H1 (cell line): Measurements from ENCODE around the gene TNNC1. TPM values are rescaled to one million over a fixed set of nuclear protein-coding genes. Genes with fewer than 3 reads are reported as not detected.

Experiments used
- CTCF ChIA-PET: fragments of 300-600 bp; sonication (Branson Sonifier 250); formaldehyde crosslinking; loops from one replicate; lab custom pipeline; 2021; ENCODE audit not compliant: partially characterized antibody; lab: Charles Lee
- POLR2A ChIA-PET: fragments of 300-600 bp; sonication (Branson Sonifier 250); formaldehyde crosslinking; loops from one replicate; lab custom pipeline; 2021; ENCODE audit warnings: inconsistent platforms; ENCODE audit not compliant: partially characterized antibody; lab: Charles Lee
- DNase-seq, 2 experiments: peaks; one replicate each; pipeline versions ENCODE4 v3.0.0 to v3.0.0-alpha.2; 2010 to 2022; ENCODE audit warnings: low spot score in 2 of 2, low read depth in 1 of 2, mixed read lengths in 1 of 2
- FAIRE-seq: peaks from 2 replicates; lab custom pipeline; 2011; peaks lifted over from hg19 to GRCh38; lab: Jason Lieb, UNC
- H2AFZ ChIP-seq: 2 replicates; pipeline ENCODE4 v1.8.1; 2012; ENCODE audit warnings: low read length, inconsistent platforms
- H2AK5ac ChIP-seq: 2 replicates; pipeline ENCODE4 v1.6.1; 2013; ENCODE audit warnings: low read depth, low read length
- H2BK120ac ChIP-seq: replicated peaks from 2 replicates; pipeline ENCODE3; 2013; ENCODE audit warnings: low read depth, low read length, inconsistent platforms
- H2BK12ac ChIP-seq: 2 replicates; pipeline ENCODE4 v1.6.1; 2013; ENCODE audit warnings: low read depth, low read length
- H2BK15ac ChIP-seq: 2 replicates; pipeline ENCODE4 v1.6.1; 2013; ENCODE audit warnings: low read length
- H2BK20ac ChIP-seq: 2 replicates; pipeline ENCODE4 v1.6.1; 2013; ENCODE audit warnings: low read length
- H2BK5ac ChIP-seq: 2 replicates; pipeline ENCODE4 v1.6.1; 2013; ENCODE audit warnings: low read depth, low read length
- H3K14ac ChIP-seq: 2 replicates; pipeline ENCODE4 v1.6.1; 2013; ENCODE audit warnings: inconsistent platforms; ENCODE audit not compliant: insufficient read length
- H3K18ac ChIP-seq: 2 replicates; pipeline ENCODE4 v1.6.1; 2013; ENCODE audit warnings: low read length; ENCODE audit errors: extremely low read depth
- H3K23ac ChIP-seq: 2 replicates; pipeline ENCODE4 v1.6.1; 2013; ENCODE audit warnings: inconsistent platforms; ENCODE audit not compliant: insufficient read length
- H3K23me2 ChIP-seq: 2 replicates; pipeline ENCODE4 v1.6.1; 2013; ENCODE audit warnings: low read depth, low read length
- H3K27ac ChIP-seq: 2 replicates; pipeline ENCODE4 v1.6.1; 2011; ENCODE audit warnings: low read depth, low read length, inconsistent platforms
- H3K27me3 ChIP-seq, 4 experiments: replicated peaks in 1 of 4; 1 replicate in 1 of 4; 2 replicates in 3 of 4; pipeline versions ENCODE4 v1.6.1 to v1.8.1; 2011 to 2013; ENCODE audit warnings: low read length in 3 of 4, mild to moderate bottlenecking in 3 of 4, inconsistent platforms in 2 of 4, mixed read lengths in 2 of 4, moderate library complexity in 1 of 4; ENCODE audit not compliant: control insufficient read depth in 3 of 4, insufficient read depth in 3 of 4; ENCODE audit errors: extremely low read depth in 1 of 4
- H3K36me3 ChIP-seq, 4 experiments: 2 replicates each; pipeline versions ENCODE4 v1.6.1 to v1.8.1; 2011 to 2013; ENCODE audit warnings: mild to moderate bottlenecking in 4 of 4, low read length in 3 of 4, moderate library complexity in 2 of 4, control low read depth in 1 of 4, inconsistent platforms in 1 of 4; ENCODE audit not compliant: insufficient read depth in 4 of 4, control insufficient read depth in 2 of 4
- H3K4ac ChIP-seq: replicated peaks from 2 replicates; pipeline ENCODE3; 2013; ENCODE audit warnings: low read length, low read depth, mixed read lengths, inconsistent platforms; ENCODE audit not compliant: insufficient read length
- H3K4me1 ChIP-seq, 4 experiments: replicated peaks in 1 of 4; 1 replicate in 1 of 4; 2 replicates in 3 of 4; pipeline versions ENCODE4 v1.6.1 to v1.8.1; 2011 to 2013; ENCODE audit warnings: low read length in 3 of 4, inconsistent platforms in 2 of 4, mixed read lengths in 1 of 4; ENCODE audit not compliant: insufficient read depth in 4 of 4, control insufficient read depth in 3 of 4
- H3K4me2 ChIP-seq, 2 experiments: 2 replicates each; pipeline versions ENCODE4 v1.6.1 to v1.8.1; 2011 to 2013; ENCODE audit warnings: low read depth in 2 of 2, low read length in 2 of 2, control low read depth in 1 of 2, inconsistent platforms in 1 of 2, mild to moderate bottlenecking in 1 of 2; ENCODE audit not compliant: insufficient read depth in 1 of 2
- H3K4me3 ChIP-seq, 4 experiments: fragments of 200-600, 300-600 bp in 1 of 4; sonication (generic), shearing (Covaris generic), sonication (Bioruptor Twin) in 1 of 4; 2 replicates each; pipeline versions ENCODE4 v1.5.1 to v1.8.1; 2011 to 2016; ENCODE audit warnings: low read length in 4 of 4, low read depth in 3 of 4, control low read depth in 2 of 4, inconsistent platforms in 2 of 4, mild to moderate bottlenecking in 2 of 4, mixed read lengths in 1 of 4, moderate library complexity in 1 of 4; ENCODE audit not compliant: insufficient read depth in 2 of 4; ENCODE audit errors: extremely low read depth in 1 of 4
- H3K56ac ChIP-seq: replicated peaks from 2 replicates; pipeline ENCODE3; 2013; ENCODE audit warnings: low read depth, mild to moderate bottlenecking, mixed read lengths, low read length, inconsistent platforms; ENCODE audit not compliant: insufficient read length
- H3K79me1 ChIP-seq: 2 replicates; pipeline ENCODE4 v1.6.1; 2013; ENCODE audit warnings: low read depth, low read length, control low read depth
- H3K79me2 ChIP-seq, 2 experiments: 2 replicates each; pipeline versions ENCODE4 v1.6.1 to v1.8.1; 2012 to 2013; ENCODE audit warnings: low read length in 2 of 2, mild to moderate bottlenecking in 2 of 2, inconsistent platforms in 1 of 2; ENCODE audit not compliant: insufficient read depth in 2 of 2, control insufficient read depth in 1 of 2
- H3K9ac ChIP-seq, 4 experiments: replicated peaks in 1 of 4; 1 replicate in 1 of 4; 2 replicates in 3 of 4; pipeline versions ENCODE4 v1.6.1 to v1.8.1; 2011 to 2013; ENCODE audit warnings: low read depth in 3 of 4, low read length in 3 of 4, control low read depth in 2 of 4, mild to moderate bottlenecking in 2 of 4, moderate library complexity in 2 of 4, inconsistent platforms in 1 of 4; ENCODE audit errors: extremely low read depth in 1 of 4
- H3K9me3 ChIP-seq, 2 experiments: 2 replicates each; pipeline versions ENCODE4 v1.6.1 to v1.8.1; 2012 to 2013; ENCODE audit warnings: mild to moderate bottlenecking in 2 of 2, moderate library complexity in 2 of 2, control low read depth in 1 of 2, inconsistent platforms in 1 of 2, low read depth in 1 of 2, low read length in 1 of 2, mixed read lengths in 1 of 2; ENCODE audit not compliant: insufficient read depth in 2 of 2
- H4K20me1 ChIP-seq, 2 experiments: replicated peaks in 1 of 2; 2 replicates each; pipeline versions ENCODE3 to v1.8.1; 2011 to 2013; ENCODE audit warnings: inconsistent platforms in 2 of 2, low read length in 2 of 2, mild to moderate bottlenecking in 1 of 2; ENCODE audit not compliant: insufficient read depth in 2 of 2, control insufficient read depth in 1 of 2
- H4K5ac ChIP-seq: 2 replicates; pipeline ENCODE4 v1.6.1; 2013; ENCODE audit warnings: low read length, low read depth, mixed read lengths, inconsistent platforms; ENCODE audit not compliant: insufficient read length
- H4K8ac ChIP-seq: 2 replicates; pipeline ENCODE4 v1.8.0; 2013; ENCODE audit warnings: mild to moderate bottlenecking, moderate library complexity, low read length, inconsistent platforms; ENCODE audit not compliant: insufficient read depth; ENCODE audit errors: extremely low read depth
- H4K91ac ChIP-seq: replicated peaks from 2 replicates; pipeline ENCODE3; 2013; ENCODE audit warnings: low read length, mixed read lengths, inconsistent platforms; ENCODE audit not compliant: insufficient read length
- BACH1 ChIP-seq: IDR thresholded peaks from 2 replicates; pipeline ENCODE4 v1.6.1; 2012; ENCODE audit warnings: low read length, improper control_type of control experiment
- CBX5 ChIP-seq: fragments of 300-800, 300-1000 bp; sonication (generic); IDR thresholded peaks from 2 replicates; pipeline ENCODE4 v1.7.1; 2016; ENCODE audit warnings: antibody characterized with exemption, low read length, low read depth
- CEBPB ChIP-seq: IDR thresholded peaks from 2 replicates; pipeline ENCODE4 v1.6.1; 2012; ENCODE audit warnings: low read depth, low read length
- EP300 ChIP-seq, 2 experiments: IDR thresholded peaks; 1 replicate in 1 of 2; 2 replicates in 1 of 2; pipeline ENCODE4 v1.6.1; 2011 to 2012; ENCODE audit warnings: low read depth in 2 of 2, low read length in 2 of 2, mild to moderate bottlenecking in 2 of 2, borderline replicate concordance in 1 of 2, inconsistent platforms in 1 of 2, moderate library complexity in 1 of 2
- FOSL1 ChIP-seq: IDR thresholded peaks from 2 replicates; pipeline ENCODE4 v1.6.1; 2011; ENCODE audit warnings: mild to moderate bottlenecking, low read depth, low read length, moderate library complexity; ENCODE audit not compliant: insufficient read depth
- HDAC2 ChIP-seq, 2 experiments: fragments of 300-600 bp in 1 of 2; sonication (generic) in 1 of 2; IDR thresholded peaks; 2 replicates each; pipeline ENCODE4 v1.6.1; 2011 to 2012; ENCODE audit warnings: low read depth in 2 of 2, low read length in 2 of 2, mild to moderate bottlenecking in 2 of 2, moderate library complexity in 2 of 2, borderline replicate concordance in 1 of 2, inconsistent platforms in 1 of 2
- RFX5 ChIP-seq: IDR thresholded peaks from 2 replicates; pipeline ENCODE4 v1.6.1; 2011; ENCODE audit warnings: low read depth, low read length, improper control_type of control experiment, borderline replicate concordance
- TAF7 ChIP-seq: optimal IDR thresholded peaks from 2 replicates; pipeline ENCODE3; 2011; ENCODE audit warnings: low read depth, mild to moderate bottlenecking, inconsistent platforms, low read length, moderate library complexity, borderline replicate concordance
- TBP ChIP-seq: IDR thresholded peaks from 2 replicates; pipeline ENCODE4 v1.6.1; 2011; ENCODE audit warnings: low read depth, low read length, improper control_type of control experiment
- ZNF274 ChIP-seq: IDR thresholded peaks from 2 replicates; pipeline ENCODE4 v1.7.0; 2012; ENCODE audit warnings: low read length, borderline replicate concordance; ENCODE audit errors: extremely low read depth
- WGBS, 2 experiments: shearing (Covaris generic) in 1 of 2; methylation state at CpG; one replicate each; pipeline versions ENCODE4 v1.1.6 to v1.1.7; 2013 to 2015; ENCODE audit warnings: low lambda C conversion rate in 2 of 2, mixed read lengths in 2 of 2, inconsistent platforms in 1 of 2, low coverage in 1 of 2, missing lambda C conversion rate in 1 of 2; ENCODE audit not compliant: insufficient replicate concordance in 2 of 2, insufficient coverage in 1 of 2, insufficient read length in 1 of 2; ENCODE audit errors: extremely low coverage in 1 of 2, missing lambda C conversion rate in 1 of 2; 5-methylcytosine and 5-hydroxymethylcytosine counted together
- polyA plus RNA-seq, 7 experiments: library from polyadenylated mRNA; depleted of rRNA in 3 of 7; stranded (reverse) in 5 of 7; unstranded in 2 of 7; fragments of >200 nt in 5 of 7; fragments of 200-250 nt in 2 of 7; gene quantifications; 1 replicate in 5 of 7; 2 replicates in 1 of 7; 4 replicates in 1 of 7; pipeline versions ENCODE4 v1.2.1 to v1.2.3, GENCODE V29; 2011 to 2013; ENCODE audit warnings: missing spikeins in 2 of 7, mixed read lengths in 2 of 7
- total RNA-seq: library from RNA; stranded (reverse); fragmentation: NEBNext Ultra II Directional; extraction: Animal tissue kit (Norgen Biotek cat#: 25700); gene quantifications from 2 replicates; pipeline ENCODE4 v1.2.1, GENCODE V29; 2021
- TF ChIP-seq, protein P1 (sequence below): IDR thresholded peaks from 2 replicates; pipeline ENCODE4 v1.6.1; 2012; ENCODE audit warnings: inconsistent platforms

TNNC1 gene
- total and polyA plus RNA-seq, 2 of the 8 experiments (the other 6 are each of a cell fraction or from before 2014, with no cell fraction given): 5.8 to 16.4 TPM

DNA sequence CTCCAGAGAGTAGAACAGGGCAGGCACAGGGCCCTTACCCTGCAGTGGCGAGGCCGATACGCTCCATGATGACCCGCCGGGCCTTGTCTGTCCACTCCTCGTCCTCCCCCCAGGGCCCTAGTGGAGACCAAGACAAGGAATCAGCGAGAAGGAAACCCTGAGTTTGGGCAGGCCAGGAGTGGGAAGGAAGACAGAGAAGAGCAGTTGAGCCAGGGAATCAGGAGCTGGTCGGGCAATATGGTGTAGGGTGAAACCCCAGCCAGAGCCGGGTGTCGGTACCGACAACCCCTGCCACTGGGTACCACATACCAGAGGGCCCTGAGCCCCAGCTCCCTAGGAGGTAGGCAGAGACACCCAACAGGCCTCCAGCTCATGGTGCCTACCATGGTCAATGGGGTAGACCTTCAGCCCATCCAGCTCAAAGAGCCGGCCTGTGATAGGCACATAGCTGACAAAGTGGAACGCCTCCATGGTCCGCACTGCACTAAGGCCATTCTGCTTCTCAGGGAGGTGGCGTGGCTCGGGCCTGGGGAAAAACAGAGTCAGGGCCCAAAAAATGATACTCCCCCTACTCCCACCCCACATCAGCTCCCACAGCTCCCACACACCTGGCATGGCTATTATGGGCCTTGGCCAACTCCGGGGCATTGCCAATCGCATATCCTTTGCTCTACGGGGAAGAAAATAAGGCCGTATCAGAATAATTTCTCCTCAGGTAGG, 46.9 kb downstream of the TNNC1 start:
- no peak overlapping the region for H2BK5ac ChIP-seq
- H3K27ac ChIP-seq: no peak overlapping the region
- POLR2A ChIA-PET: interaction anchor here (0.8 to 5.0 kb wide), 7 partner anchors 8 to 115 kb away, joined by 3 to 23 read pairs (median 4); no protein-coding TSS in a partner anchor
- no peaks in the 10 kb centered on the region for H3K9me3 ChIP-seq
- H3K9ac ChIP-seq: no peak overlapping the region
- H4K20me1 ChIP-seq: peaks cover 6 to 9% of the 10 kb centered on the region in 2 experiments
- no peak overlapping the region for H2BK120ac ChIP-seq
- H2BK20ac ChIP-seq: no peak overlapping the region
- peaks cover 0 to 14% of the 10 kb centered on the region in 2 experiments; a peak in 2 of 4 replicates for H3K79me2 ChIP-seq
- H2BK12ac ChIP-seq: no peak overlapping the region
- peaks cover 27 to 55% (median 51%) of the 10 kb centered on the region in 4 experiments for H3K36me3 ChIP-seq
- H3K4me3 ChIP-seq: no peak overlapping the region
- no peak overlapping the region for H3K4me2 ChIP-seq
- no peak overlapping the region for H2BK15ac ChIP-seq
- no peak overlapping the region for H2AFZ ChIP-seq
- no peak overlapping the region for H4K8ac ChIP-seq
- no peak overlapping the region for H3K14ac ChIP-seq
- H3K4ac ChIP-seq: no peak overlapping the region
- peaks cover 11% of the 10 kb centered on the region for H3K23me2 ChIP-seq
- no peak overlapping the region for H3K18ac ChIP-seq
- no peak overlapping the region for H2AK5ac ChIP-seq
- CTCF ChIA-PET: interaction anchor here (0.7 to 11.1 kb wide), 6 partner anchors 8 to 105 kb away, joined by 3 to 150 read pairs (median 4); no protein-coding TSS in a partner anchor
- H3K56ac ChIP-seq: no peak overlapping the region
- H3K27me3 ChIP-seq: no peaks in the 10 kb centered on the region
- peaks cover 0 to 14% (median 4%) of the 10 kb centered on the region in 4 experiments; a peak in 6 of 7 replicates for H3K4me1 ChIP-seq
- no peak overlapping the region for H4K91ac ChIP-seq
- peaks cover 4% of the 10 kb centered on the region; the same call in 1 of the 2 replicates for H3K79me1 ChIP-seq
- FAIRE-seq (no peak), DNase-seq (no peak)
- H3K23ac ChIP-seq: no peak overlapping the region
- 92% methylated on average over 20 of the region's 20 CpGs; no CpG with 5 or more reads in 1 of the 2 experiments for WGBS, 2 experiments
- no peak overlapping the region for H4K5ac ChIP-seq
- TF ChIP-seq BACH1 (no peak), FOSL1 (no peak), RFX5 (no peak), TAF7 (no peak), TBP (no peak), CBX5 (no peak), CEBPB (no peak), ZNF274 (no peak), EP300 (IDR thresholded peaks at IDR 0.05; ENCODE audit: borderline replicate concordance in 1 of 2, low read depth in 2 of 2, low read length in 2 of 2) (no peak), HDAC2 (IDR thresholded peaks at IDR 0.05; ENCODE audit: borderline replicate concordance in 1 of 2, low read depth in 2 of 2, low read length in 2 of 2) (no peak)
- TF ChIP-seq, protein P1, sequence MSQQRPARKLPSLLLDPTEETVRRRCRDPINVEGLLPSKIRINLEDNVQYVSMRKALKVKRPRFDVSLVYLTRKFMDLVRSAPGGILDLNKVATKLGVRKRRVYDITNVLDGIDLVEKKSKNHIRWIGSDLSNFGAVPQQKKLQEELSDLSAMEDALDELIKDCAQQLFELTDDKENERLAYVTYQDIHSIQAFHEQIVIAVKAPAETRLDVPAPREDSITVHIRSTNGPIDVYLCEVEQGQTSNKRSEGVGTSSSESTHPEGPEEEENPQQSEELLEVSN: no peak
